ENCODE measurements around the gene PDSS2.

Gene PDSS2

DNA sequence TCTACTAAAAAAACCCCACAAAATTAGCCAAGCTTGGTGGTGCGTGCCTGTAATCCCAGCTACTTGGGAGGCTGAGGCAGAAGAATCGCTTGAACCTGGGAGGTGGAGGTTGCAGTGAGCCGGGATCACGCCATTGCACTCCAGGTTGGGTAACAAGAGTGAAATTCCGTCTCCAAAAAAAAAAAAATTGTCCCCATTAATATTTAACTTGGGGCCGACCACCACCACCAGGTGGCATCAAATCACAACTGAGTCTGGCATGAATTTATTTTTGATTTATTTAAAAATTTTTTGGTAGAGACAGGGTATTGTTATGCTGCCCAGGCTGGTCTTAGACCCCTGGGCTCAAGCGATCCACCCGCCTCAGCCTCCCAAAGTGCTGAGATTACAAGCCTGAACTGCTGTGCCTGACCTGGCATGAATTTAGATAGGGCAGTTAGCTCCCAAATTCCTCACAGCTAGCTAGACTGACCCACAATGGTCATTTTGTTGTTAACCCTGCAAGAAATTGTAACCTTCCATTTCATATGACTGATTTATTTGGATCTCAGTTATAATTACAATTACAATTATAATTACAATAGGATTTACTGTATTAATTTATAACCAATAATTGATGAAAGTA is 326.9 kb downstream of the PDSS2 start:
- no peaks in the 10 kb centered on the region for H3K36me3 ChIP-seq (ENCODE audit: control insufficient read depth, low read length)

DNA sequence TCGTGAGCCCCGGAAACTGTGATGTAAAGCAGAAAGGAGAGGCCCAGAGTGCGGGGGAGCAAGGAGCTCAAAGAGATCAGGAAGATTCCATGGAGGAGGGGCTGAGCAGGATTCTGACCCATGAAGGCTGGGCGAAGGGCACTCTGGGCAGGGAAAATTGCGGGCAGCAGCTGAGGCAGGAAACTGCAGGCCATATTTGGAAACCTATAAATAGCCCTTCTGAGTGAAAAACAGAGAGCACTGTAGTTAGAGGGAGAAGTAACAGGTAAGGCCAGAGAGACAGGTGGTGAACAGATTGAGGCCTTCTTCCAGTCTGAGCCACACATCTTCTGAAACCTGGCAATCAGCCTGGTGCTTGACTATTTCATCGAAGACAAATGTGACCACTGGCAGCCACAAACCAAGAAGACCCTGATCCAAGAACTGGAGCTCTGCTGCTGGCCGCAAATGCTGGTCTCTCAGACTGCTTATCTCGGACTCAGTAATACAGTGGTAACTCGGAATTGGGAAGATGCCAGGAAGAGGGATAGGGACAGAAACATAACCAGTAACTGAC is 329.9 kb downstream of the PDSS2 start:
- no peaks in the 10 kb centered on the region for H3K36me3 ChIP-seq (ENCODE audit: control insufficient read depth, low read length)
- peaks cover 32% of the 10 kb centered on the region for H3K4me1 ChIP-seq (ENCODE audit: control insufficient read depth, low read length)
- no peaks in the 10 kb centered on the region for H3K9me3 ChIP-seq (ENCODE audit: control insufficient read depth, insufficient read depth, low read length)
- no peak overlapping the region for H3K4me3 ChIP-seq (ENCODE audit: low read length)
- no peaks in the 10 kb centered on the region for H3K27me3 ChIP-seq (ENCODE audit: control insufficient read depth, low read length)
- H3K79me2 ChIP-seq (ENCODE audit: control insufficient read depth, low read length) = no peaks in the 10 kb centered on the region
- no peak overlapping the region for H3K27ac ChIP-seq (ENCODE audit: low read depth, low read length)
- H4K20me1 ChIP-seq (ENCODE audit: control insufficient read depth, insufficient read depth, low read depth, low read length) = no peaks in the 10 kb centered on the region
- H3F3A ChIP-seq (ENCODE audit: control insufficient read depth, insufficient read depth) = peaks cover 13% of the 10 kb centered on the region; the same call in 1 of the 2 replicates
- no peaks in the 10 kb centered on the region for H3K9me2 ChIP-seq (replicated peaks; ENCODE audit: control insufficient read depth, low read length)
- peak overlapping the region; percentile 30 for H3K4me2 ChIP-seq (ENCODE audit: low read length)
- TF ChIP-seq, protein P1, sequence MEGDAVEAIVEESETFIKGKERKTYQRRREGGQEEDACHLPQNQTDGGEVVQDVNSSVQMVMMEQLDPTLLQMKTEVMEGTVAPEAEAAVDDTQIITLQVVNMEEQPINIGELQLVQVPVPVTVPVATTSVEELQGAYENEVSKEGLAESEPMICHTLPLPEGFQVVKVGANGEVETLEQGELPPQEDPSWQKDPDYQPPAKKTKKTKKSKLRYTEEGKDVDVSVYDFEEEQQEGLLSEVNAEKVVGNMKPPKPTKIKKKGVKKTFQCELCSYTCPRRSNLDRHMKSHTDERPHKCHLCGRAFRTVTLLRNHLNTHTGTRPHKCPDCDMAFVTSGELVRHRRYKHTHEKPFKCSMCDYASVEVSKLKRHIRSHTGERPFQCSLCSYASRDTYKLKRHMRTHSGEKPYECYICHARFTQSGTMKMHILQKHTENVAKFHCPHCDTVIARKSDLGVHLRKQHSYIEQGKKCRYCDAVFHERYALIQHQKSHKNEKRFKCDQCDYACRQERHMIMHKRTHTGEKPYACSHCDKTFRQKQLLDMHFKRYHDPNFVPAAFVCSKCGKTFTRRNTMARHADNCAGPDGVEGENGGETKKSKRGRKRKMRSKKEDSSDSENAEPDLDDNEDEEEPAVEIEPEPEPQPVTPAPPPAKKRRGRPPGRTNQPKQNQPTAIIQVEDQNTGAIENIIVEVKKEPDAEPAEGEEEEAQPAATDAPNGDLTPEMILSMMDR (IDR thresholded peaks at IDR 0.05; ENCODE audit: low read depth, low read length, poor library complexity, severe bottlenecking) = no peak
- no peak for TF ChIP-seq EZH2phosphoT487 (IDR thresholded peaks at IDR 0.05; ENCODE audit: borderline replicate concordance, low read length)

More for the DNA sequence above, 326.9 kb downstream of the PDSS2 start:
- Histone ChIP-seq H3K27ac (ENCODE audit: low read depth, low read length) (no peak overlapping the region), H3K27me3 (ENCODE audit: control insufficient read depth, low read length) (no peaks in the 10 kb centered on the region), H3K79me2 (ENCODE audit: control insufficient read depth, low read length) (no peaks in the 10 kb centered on the region), H3K4me3 (ENCODE audit: low read length) (no peak overlapping the region), H3K9me2 (replicated peaks; ENCODE audit: control insufficient read depth, low read length) (no peaks in the 10 kb centered on the region), H3K9me3 (ENCODE audit: control insufficient read depth, insufficient read depth, low read length) (no peaks in the 10 kb centered on the region), H4K20me1 (ENCODE audit: control insufficient read depth, insufficient read depth, low read depth, low read length) (no peaks in the 10 kb centered on the region), H3F3A (ENCODE audit: control insufficient read depth, insufficient read depth) (peaks cover 6% of the 10 kb centered on the region; the same call in 1 of the 2 replicates), H3K4me2 (ENCODE audit: low read length) (peak overlapping the region; percentile 34; the same call in 1 of the 2 replicates), H3K4me1 (ENCODE audit: control insufficient read depth, low read length) (peaks cover 16% of the 10 kb centered on the region)
- no peak for TF ChIP-seq EZH2phosphoT487 (IDR thresholded peaks at IDR 0.05; ENCODE audit: borderline replicate concordance, low read length)
- TF ChIP-seq, protein P1 (IDR thresholded peaks at IDR 0.05; ENCODE audit: low read depth, low read length, poor library complexity, severe bottlenecking) = peak; percentile 51

DNA sequence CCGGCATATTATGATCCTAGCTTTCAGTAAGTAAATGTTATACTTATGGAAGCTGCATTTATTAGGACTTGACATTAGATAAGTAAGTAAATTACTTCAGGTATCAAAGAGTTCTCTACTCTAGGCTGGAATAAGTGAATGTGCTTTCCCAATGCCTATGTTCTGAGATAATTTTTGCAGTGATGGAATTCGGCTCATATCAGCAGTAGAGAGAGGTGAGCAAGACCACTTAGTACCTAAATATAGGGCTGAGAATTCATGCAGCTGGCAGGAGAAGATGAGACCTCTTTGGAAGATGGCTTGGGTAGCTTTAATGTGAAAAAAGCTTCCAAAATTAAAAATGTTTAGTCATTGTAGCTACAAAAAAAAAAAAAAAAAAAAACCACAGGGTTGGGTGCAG is 330.8 kb downstream of the PDSS2 start:
- H3K79me2 ChIP-seq (ENCODE audit: control insufficient read depth, low read length) = no peaks in the 10 kb centered on the region
- no peak overlapping the region for H3K27ac ChIP-seq (ENCODE audit: low read depth, low read length)
- H3K9me2 ChIP-seq (replicated peaks; ENCODE audit: control insufficient read depth, low read length) = no peaks in the 10 kb centered on the region
- no peak overlapping the region for H3K4me2 ChIP-seq (ENCODE audit: low read length)
- no peaks in the 10 kb centered on the region for H3K36me3 ChIP-seq (ENCODE audit: control insufficient read depth, low read length)
- no peaks in the 10 kb centered on the region for H3K27me3 ChIP-seq (ENCODE audit: control insufficient read depth, low read length)
- peaks cover 41% of the 10 kb centered on the region for H3K4me1 ChIP-seq (ENCODE audit: control insufficient read depth, low read length)
- no peaks in the 10 kb centered on the region for H4K20me1 ChIP-seq (ENCODE audit: control insufficient read depth, insufficient read depth, low read depth, low read length)
- H3K9me3 ChIP-seq (ENCODE audit: control insufficient read depth, insufficient read depth, low read length) = no peaks in the 10 kb centered on the region
- no peak for TF ChIP-seq EZH2phosphoT487 (IDR thresholded peaks at IDR 0.05; ENCODE audit: borderline replicate concordance, low read length)
- TF ChIP-seq, protein P1 (IDR thresholded peaks at IDR 0.05; ENCODE audit: low read depth, low read length, poor library complexity, severe bottlenecking) = no peak
- H3K4me3 ChIP-seq (ENCODE audit: low read length) = no peak overlapping the region
- peaks cover 13% of the 10 kb centered on the region; the same call in 1 of the 2 replicates for H3F3A ChIP-seq (ENCODE audit: control insufficient read depth, insufficient read depth)

Measured in DOHH2 (cell line).